Right ventricle myocardium superior (tissue), 1 donor: ENCODE measurements around the gene SPEF2. TPM values are rescaled to one million over a fixed set of nuclear protein-coding genes. Genes with fewer than 3 reads are reported as not detected.

ENCODE experiments used
- ATAC-seq: fragments of 200-7000 bp; cut with Tn5 transposase; one replicate; pipeline ENCODE4 v1.9.1; 2020; ENCODE audit warnings: mild to moderate bottlenecking; ENCODE audit not compliant: poor library complexity
- DNase-seq: peaks from one replicate; pipeline ENCODE4 v3.0.0-alpha.2; 2020
- intact Hi-C: fragments of 100-400 bp; cut with DNase I; formaldehyde crosslinking; loops from one replicate; pipeline ENCODE4 v1.11.2; 2022
- long read RNA-seq: library from polyadenylated mRNA; unstranded; transcript quantifications from one replicate; pipeline ENCODE4 v2.0.0, GENCODE V29; 2021
- total RNA-seq: library from RNA; stranded (reverse); fragmentation: NEBNext Ultra II Directional; extraction: Animal tissue kit (Norgen Biotek cat#: 25700); gene quantifications from one replicate; pipeline ENCODE4 v1.2.1, GENCODE V29; 2021
- donor health status: DM: no; HTN: yes; CAD: no; lungs with severe emphysema.

The SPEF2 gene
- total RNA-seq = 1.1 TPM
- long read RNA-seq, partial matches to known transcripts = 1 of 2 reads
- long read RNA-seq, other reads (novel, unspliced or antisense) = 1 of 2 reads

GRCh38 chr5:35617435-35618303 lies at the start of gene SPEF2:
Gene SPEF2, plus strand, starts transcription at chr5:35617863. Its CDS starts 135 bp downstream, at chr5:35617998.
- ATAC-seq (peak; percentile 100), DNase-seq (peak; percentile 88)
- intact Hi-C loops = loop anchor here (5.0 kb wide), 1 partner anchor 310 kb away; no protein-coding TSS in a partner anchor

GRCh38 chr5:35575578-35575977 lies 42.1 kb upstream of the SPEF2 start:
- no peak for DNase-seq
- intact Hi-C loops = no loop called here
- ATAC-seq = no peak

- no peak for ATAC-seq
- intact Hi-C loops = no loop called here
Observed at GRCh38 chr5:35587419-35587818, 30.2 kb upstream of the SPEF2 start.

GRCh38 chr5:35593338-35593737 lies 24.3 kb upstream of the SPEF2 start:
- DNase-seq = no peak
- ATAC-seq = no peak
- intact Hi-C loops = no loop called here

More at GRCh38 chr5:35587419-35587818, 30.2 kb upstream of the SPEF2 start:
- no peak for DNase-seq

GRCh38 chr5:35598707-35599370 lies 18.8 kb upstream of the SPEF2 start:
- no peak for DNase-seq
- no peak for ATAC-seq
- intact Hi-C loops = no loop called here

GRCh38 chr5:35600591-35600990 lies 17.1 kb upstream of the SPEF2 start:
- intact Hi-C loops = no loop called here
- no peak for ATAC-seq
- DNase-seq = no peak

GRCh38 chr5:35608881-35609779 lies 8.5 kb upstream of the SPEF2 start:
- ATAC-seq (no peak), DNase-seq (no peak)
- intact Hi-C loops = no loop called here

- DNase-seq = no peak
- intact Hi-C loops = loop anchor here (5.0 kb wide), 1 partner anchor 310 kb away; no protein-coding TSS in a partner anchor
- no peak for ATAC-seq
Observed at GRCh38 chr5:35617060-35617434, 616 bp upstream of the SPEF2 start.

GRCh38 chr5:35618304-35618636 lies 607 bp downstream of the SPEF2 start:
- DNase-seq = no peak
- intact Hi-C loops = loop anchor here (5.0 kb wide), 1 partner anchor 309 kb away; no protein-coding TSS in a partner anchor
- peak; percentile 20 for ATAC-seq

GRCh38 chr5:35618781-35619180 lies 1.1 kb downstream of the SPEF2 start:
- intact Hi-C loops = loop anchor here (5.0 kb wide), 1 partner anchor 309 kb away; no protein-coding TSS in a partner anchor
- ATAC-seq = no peak
- DNase-seq = no peak

- no peak for ATAC-seq
- no peak for DNase-seq
- intact Hi-C loops = no loop called here
Observed at GRCh38 chr5:35622974-35623373, 5.3 kb downstream of the SPEF2 start.

GRCh38 chr5:35623991-35624390 lies 6.3 kb downstream of the SPEF2 start:
- ATAC-seq (no peak), DNase-seq (no peak)
- intact Hi-C loops = no loop called here

- ATAC-seq = no peak
- no peak for DNase-seq
- intact Hi-C loops = no loop called here
Observed at GRCh38 chr5:35626108-35626507, 8.4 kb downstream of the SPEF2 start.

GRCh38 chr5:35626553-35626952 lies 8.9 kb downstream of the SPEF2 start:
- DNase-seq = no peak
- ATAC-seq = no peak
- intact Hi-C loops = no loop called here

- intact Hi-C loops = no loop called here
- ATAC-seq (no peak), DNase-seq (no peak)
Observed at GRCh38 chr5:35634326-35634725, 16.7 kb downstream of the SPEF2 start.

GRCh38 chr5:35640623-35641022 lies 23.0 kb downstream of the SPEF2 start:
- ATAC-seq = no peak
- intact Hi-C loops = no loop called here
- DNase-seq = no peak

- intact Hi-C loops = no loop called here
- ATAC-seq = no peak
- DNase-seq = no peak
Observed at GRCh38 chr5:35644543-35644942, 26.9 kb downstream of the SPEF2 start.

GRCh38 chr5:35647128-35647527 lies 29.5 kb downstream of the SPEF2 start:
- DNase-seq (no peak), ATAC-seq (no peak)
- intact Hi-C loops = no loop called here

- DNase-seq (no peak), ATAC-seq (no peak)
- intact Hi-C loops = no loop called here
Observed at GRCh38 chr5:35647712-35648111, 30.0 kb downstream of the SPEF2 start.
